Activated naive CD8-positive, alpha-beta T cell (primary cell): ENCODE data around the gene ARID5B.

ENCODE experiments used
- H3K27ac Mint-ChIP-seq: one replicate; pipeline ENCODE4 v1.8.0; 2021; ENCODE audit warnings: mixed read lengths
- H3K27me3 Mint-ChIP-seq: one replicate; pipeline ENCODE4 v1.8.0; 2021; ENCODE audit warnings: mixed read lengths
- H3K36me3 Mint-ChIP-seq: one replicate; pipeline ENCODE4 v1.8.0; 2021; ENCODE audit warnings: mixed read lengths
- H3K4me1 Mint-ChIP-seq: one replicate; pipeline ENCODE4 v1.8.0; 2021; ENCODE audit warnings: low read depth, mixed read lengths
- H3K4me3 Mint-ChIP-seq: one replicate; pipeline ENCODE4 v1.8.0; 2021; ENCODE audit warnings: mild to moderate bottlenecking, mixed read lengths
- H3K9me3 Mint-ChIP-seq: one replicate; pipeline ENCODE4 v1.8.0; 2021; ENCODE audit warnings: low read depth, mixed read lengths

Gene ARID5B

DNA sequence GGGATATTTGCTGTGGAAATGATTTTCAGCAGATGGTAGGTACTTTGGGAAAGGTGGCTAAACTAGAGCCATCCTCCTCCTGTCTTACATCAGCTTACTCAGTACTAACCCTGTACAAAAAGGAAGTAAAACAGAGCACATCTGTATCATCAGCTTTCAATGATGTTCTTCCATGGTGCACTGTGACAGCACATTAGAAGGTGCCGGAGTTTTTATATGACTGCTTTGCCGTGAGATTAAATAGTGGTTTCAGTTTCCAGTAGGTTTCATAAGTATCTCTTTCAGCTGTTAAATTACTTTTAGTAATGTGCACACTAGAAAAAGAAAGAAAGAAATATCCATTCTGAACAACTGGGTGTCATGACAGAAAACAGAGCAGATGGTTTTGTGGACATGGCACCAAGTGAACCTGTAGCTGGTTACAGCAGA lies 86.5 kb downstream of the ARID5B start:
- Mint-ChIP-seq H3K36me3 (peaks cover 9% of the 10 kb centered on the region), H3K4me3 (peak overlapping the region; percentile 66), H3K27ac (peak overlapping the region; percentile 97)

DNA sequence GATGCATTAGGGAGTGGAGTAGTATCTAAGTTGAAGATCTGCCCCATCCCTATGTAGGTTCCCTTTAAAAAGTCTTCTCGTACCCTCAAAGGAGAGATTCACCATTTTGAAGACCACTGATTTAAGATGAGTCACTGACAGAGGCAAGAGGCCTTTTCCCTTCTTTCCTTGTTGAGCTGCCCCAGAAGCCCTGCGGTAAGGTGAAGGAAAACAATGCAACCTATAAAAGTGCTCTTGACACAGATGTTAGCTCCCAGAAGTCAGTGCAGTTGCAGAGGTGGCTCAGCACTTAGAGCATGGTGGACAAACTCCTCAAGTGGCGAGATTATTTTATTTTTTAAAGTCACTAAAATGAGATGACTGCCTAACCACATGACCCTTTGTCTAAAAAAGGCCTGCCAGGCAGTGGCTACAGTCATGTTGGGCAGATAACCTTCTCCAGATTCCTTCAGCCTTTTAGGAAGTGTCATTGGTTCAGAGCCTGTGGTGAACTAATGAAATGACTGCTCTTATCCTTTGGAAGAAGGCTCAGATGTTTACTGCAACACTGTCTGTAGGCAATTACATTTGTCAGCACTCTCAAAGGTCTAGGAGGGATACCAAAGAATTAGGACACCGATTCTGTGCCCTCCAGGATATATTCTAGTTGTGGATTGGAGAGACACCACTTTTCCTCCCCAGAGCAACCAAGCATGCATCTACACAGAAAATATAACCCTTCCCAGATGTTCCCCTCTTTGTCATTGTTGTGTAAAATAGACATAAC lies 88.7 kb downstream of the ARID5B start:
- Mint-ChIP-seq H3K4me1 (peaks cover 72% of the 10 kb centered on the region), H3K9me3 (no peaks in the 10 kb centered on the region), H3K27me3 (no peaks in the 10 kb centered on the region), H3K4me3 (no peak overlapping the region), H3K27ac (peak overlapping the region; percentile 56), H3K36me3 (peaks cover 12% of the 10 kb centered on the region)

More for the DNA sequence above, 86.5 kb downstream of the ARID5B start:
- peaks cover 69% of the 10 kb centered on the region for H3K4me1 Mint-ChIP-seq
- no peaks in the 10 kb centered on the region for H3K27me3 Mint-ChIP-seq
- no peaks in the 10 kb centered on the region for H3K9me3 Mint-ChIP-seq

DNA sequence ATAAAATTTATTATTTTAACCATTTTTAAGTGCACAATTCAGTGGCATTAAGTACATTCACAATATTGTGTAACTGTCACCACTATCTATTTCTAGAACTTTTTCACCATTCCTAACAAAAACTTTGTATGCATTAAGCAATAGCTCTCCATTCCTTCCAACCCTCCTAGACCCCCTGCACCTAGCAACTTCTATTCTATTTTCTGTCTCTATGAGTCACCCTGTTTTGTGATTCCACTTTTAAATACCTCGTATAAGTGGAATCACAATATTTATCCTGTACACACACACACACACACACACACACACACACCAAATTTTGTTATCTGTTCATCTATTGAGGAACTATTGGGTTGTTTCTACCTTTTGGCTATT lies 89.2 kb downstream of the ARID5B start:
- H3K4me3 Mint-ChIP-seq = no peak overlapping the region
- peak overlapping the region; percentile 75 for H3K27ac Mint-ChIP-seq
- H3K27me3 Mint-ChIP-seq = no peaks in the 10 kb centered on the region
- H3K9me3 Mint-ChIP-seq = no peaks in the 10 kb centered on the region
- H3K36me3 Mint-ChIP-seq = peaks cover 17% of the 10 kb centered on the region
- peaks cover 68% of the 10 kb centered on the region for H3K4me1 Mint-ChIP-seq

DNA sequence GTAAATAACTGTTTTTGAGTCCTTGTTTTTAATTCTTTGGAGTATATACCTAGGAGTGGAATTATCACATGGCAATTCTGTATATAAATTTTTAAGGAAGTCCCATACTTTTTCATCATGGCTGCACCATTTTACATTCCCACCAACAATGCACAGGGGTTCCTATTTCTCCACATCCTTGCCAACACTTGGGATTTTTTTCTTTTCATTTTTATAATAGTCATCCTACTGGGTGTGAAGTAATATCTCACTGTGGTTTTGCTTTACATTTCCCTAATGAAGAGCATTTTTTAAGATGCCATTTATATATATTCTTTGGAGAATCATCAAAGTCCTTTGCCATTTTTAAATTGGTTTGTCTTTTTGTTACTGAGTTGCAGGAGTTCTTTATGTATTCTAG lies 89.7 kb downstream of the ARID5B start:
- Mint-ChIP-seq H3K9me3 (no peaks in the 10 kb centered on the region), H3K27me3 (no peaks in the 10 kb centered on the region), H3K4me1 (peaks cover 67% of the 10 kb centered on the region), H3K36me3 (peaks cover 18% of the 10 kb centered on the region), H3K27ac (peak overlapping the region; percentile 70), H3K4me3 (no peak overlapping the region)

GRCh38 chr10:61992059-61992460 lies 90.6 kb downstream of the ARID5B start:
- H3K4me3 Mint-ChIP-seq = peak overlapping the region; percentile 39
- H3K9me3 Mint-ChIP-seq = no peaks in the 10 kb centered on the region
- H3K36me3 Mint-ChIP-seq = peaks cover 18% of the 10 kb centered on the region
- H3K27me3 Mint-ChIP-seq = no peaks in the 10 kb centered on the region
- H3K27ac Mint-ChIP-seq = peak overlapping the region; percentile 98
- peaks cover 61% of the 10 kb centered on the region for H3K4me1 Mint-ChIP-seq

GRCh38 chr10:61992671-61993668 lies 91.5 kb downstream of the ARID5B start:
- Mint-ChIP-seq H3K27ac (peak overlapping the region; percentile 98), H3K27me3 (no peaks in the 10 kb centered on the region), H3K36me3 (peaks cover 20% of the 10 kb centered on the region), H3K4me3 (peak overlapping the region; percentile 77), H3K9me3 (no peaks in the 10 kb centered on the region), H3K4me1 (peaks cover 51% of the 10 kb centered on the region)

DNA sequence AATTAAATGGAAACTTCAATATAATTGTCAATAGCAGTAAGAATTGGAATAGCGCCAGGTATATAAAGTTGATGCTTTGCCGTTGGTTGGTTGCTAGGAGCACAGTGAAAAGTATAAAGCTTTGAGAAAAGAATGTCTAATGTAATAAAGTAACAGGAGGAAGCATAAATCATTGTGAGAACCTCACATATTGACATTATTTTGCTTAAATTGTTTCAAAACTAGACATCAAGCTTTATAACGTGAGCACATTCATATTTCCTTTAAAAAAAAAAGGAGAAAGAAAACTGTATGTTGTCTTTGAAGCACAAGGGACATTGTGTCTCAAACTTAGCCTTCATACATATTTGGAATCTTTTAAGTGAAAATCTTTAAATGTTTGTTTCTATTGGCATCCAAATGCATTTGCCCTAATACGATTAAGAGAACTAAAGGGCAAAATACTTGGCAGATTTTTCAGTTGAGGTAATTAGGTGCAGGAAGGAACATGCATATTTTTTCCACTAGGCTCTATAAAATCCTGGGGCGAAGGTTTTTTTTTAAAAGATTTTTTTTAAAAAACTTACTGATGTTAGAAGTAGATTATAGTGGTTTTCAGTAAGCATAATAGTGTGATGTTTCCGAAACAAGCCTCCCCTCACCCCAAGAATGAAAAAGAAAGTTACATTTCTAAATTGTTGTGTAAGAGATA lies 92.4 kb downstream of the ARID5B start:
- peaks cover 29% of the 10 kb centered on the region for H3K36me3 Mint-ChIP-seq
- peaks cover 44% of the 10 kb centered on the region for H3K4me1 Mint-ChIP-seq

GRCh38 chr10:61994405-61995219 lies 93.1 kb downstream of the ARID5B start:
- H3K36me3 Mint-ChIP-seq = peaks cover 33% of the 10 kb centered on the region
- no peaks in the 10 kb centered on the region for H3K9me3 Mint-ChIP-seq
- peaks cover 44% of the 10 kb centered on the region for H3K4me1 Mint-ChIP-seq
- H3K27me3 Mint-ChIP-seq = no peaks in the 10 kb centered on the region
- H3K27ac Mint-ChIP-seq = peak overlapping the region; percentile 42
- H3K4me3 Mint-ChIP-seq = no peak overlapping the region

More for the DNA sequence above, 92.4 kb downstream of the ARID5B start:
- Mint-ChIP-seq H3K9me3 (no peaks in the 10 kb centered on the region), H3K4me3 (peak overlapping the region; percentile 77), H3K27me3 (no peaks in the 10 kb centered on the region), H3K27ac (peak overlapping the region; percentile 98)

GRCh38 chr10:61995220-61995503 lies 93.7 kb downstream of the ARID5B start:
- H3K4me1 Mint-ChIP-seq = peaks cover 41% of the 10 kb centered on the region
- no peak overlapping the region for H3K4me3 Mint-ChIP-seq

GRCh38 chr10:61998937-61999336 lies 97.4 kb downstream of the ARID5B start:
- peak overlapping the region; percentile 16 for H3K27ac Mint-ChIP-seq
- H3K4me3 Mint-ChIP-seq = no peak overlapping the region
- no peaks in the 10 kb centered on the region for H3K27me3 Mint-ChIP-seq
- peaks cover 28% of the 10 kb centered on the region for H3K4me1 Mint-ChIP-seq
- peaks cover 52% of the 10 kb centered on the region for H3K36me3 Mint-ChIP-seq
- H3K9me3 Mint-ChIP-seq = no peaks in the 10 kb centered on the region

More at GRCh38 chr10:61995220-61995503, 93.7 kb downstream of the ARID5B start:
- H3K36me3 Mint-ChIP-seq = peaks cover 36% of the 10 kb centered on the region
- H3K27me3 Mint-ChIP-seq = no peaks in the 10 kb centered on the region
- no peak overlapping the region for H3K27ac Mint-ChIP-seq
- H3K9me3 Mint-ChIP-seq = no peaks in the 10 kb centered on the region

DNA sequence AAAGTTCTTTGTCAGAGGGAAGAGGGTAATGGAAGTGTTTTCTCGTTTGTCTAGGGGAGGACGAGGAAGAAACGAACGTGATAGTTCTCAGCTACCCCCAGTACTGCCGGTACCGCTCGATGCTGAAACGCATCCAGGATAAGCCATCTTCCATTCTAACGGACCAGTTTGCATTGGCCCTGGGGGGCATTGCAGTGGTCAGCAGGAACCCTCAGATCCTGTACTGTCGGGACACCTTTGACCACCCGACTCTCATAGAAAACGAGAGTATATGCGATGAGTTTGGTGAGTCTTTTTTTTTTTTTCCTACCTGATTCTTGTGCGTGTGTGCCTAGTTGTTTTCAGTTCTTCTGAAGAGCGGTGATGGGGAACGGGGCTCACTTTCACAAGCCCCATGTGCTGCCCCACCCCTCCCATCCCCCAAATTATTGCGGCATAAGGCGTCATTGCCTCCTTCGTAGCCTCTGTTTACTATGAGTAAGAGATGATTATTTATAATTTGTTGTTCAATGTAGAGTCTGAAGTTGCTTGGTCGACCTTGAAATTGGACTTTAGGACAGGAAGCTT lies 98.6 kb downstream of the ARID5B start:
- Mint-ChIP-seq H3K27me3 (no peaks in the 10 kb centered on the region), H3K4me3 (no peak overlapping the region), H3K9me3 (no peaks in the 10 kb centered on the region), H3K36me3 (peaks cover 61% of the 10 kb centered on the region), H3K27ac (peak overlapping the region; percentile 58), H3K4me1 (peaks cover 30% of the 10 kb centered on the region)

DNA sequence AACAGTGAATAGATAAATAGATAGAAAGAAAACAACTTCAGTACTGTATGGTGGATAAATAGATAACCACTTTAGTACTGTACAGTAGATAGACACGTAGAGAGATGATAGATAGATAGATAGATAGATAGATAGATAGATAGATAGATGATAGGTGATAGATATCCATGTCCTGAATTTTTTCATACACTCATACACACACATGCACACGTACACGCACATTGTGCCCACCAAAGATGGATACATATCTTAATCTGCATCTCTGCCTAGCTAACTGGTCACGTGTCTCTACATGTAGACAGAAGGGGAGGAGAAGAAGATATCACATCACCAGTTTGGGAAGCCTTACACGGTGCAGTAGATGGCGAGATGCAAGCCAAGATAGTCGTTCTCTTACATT lies 99.2 kb downstream of the ARID5B start:
- no peak overlapping the region for H3K4me3 Mint-ChIP-seq
- H3K36me3 Mint-ChIP-seq = peaks cover 62% of the 10 kb centered on the region
- H3K4me1 Mint-ChIP-seq = peaks cover 28% of the 10 kb centered on the region

DNA sequence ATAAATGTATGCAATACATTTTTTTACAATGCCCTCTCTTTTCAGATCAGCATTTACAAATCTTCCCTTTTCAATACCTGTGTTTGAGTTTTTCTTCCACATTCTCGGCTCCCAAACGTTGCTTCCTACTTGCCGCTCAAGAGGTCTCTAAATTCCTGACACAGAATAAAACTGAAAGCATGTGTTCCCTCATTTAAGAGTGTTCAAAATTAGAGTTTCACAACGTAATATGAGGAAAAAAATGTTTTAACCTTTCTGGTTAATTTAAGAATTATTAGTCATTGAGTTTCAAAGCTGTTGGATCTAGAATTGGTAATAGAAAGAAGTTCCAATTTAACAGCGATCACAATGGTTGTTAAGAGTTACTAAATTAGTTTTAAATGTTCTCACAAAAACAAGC lies 100.4 kb downstream of the ARID5B start:
- Mint-ChIP-seq H3K36me3 (peaks cover 68% of the 10 kb centered on the region), H3K4me1 (peaks cover 28% of the 10 kb centered on the region), H3K27ac (peak overlapping the region; percentile 51), H3K9me3 (no peaks in the 10 kb centered on the region), H3K27me3 (no peaks in the 10 kb centered on the region), H3K4me3 (no peak overlapping the region)

More for the DNA sequence above, 99.2 kb downstream of the ARID5B start:
- H3K27ac Mint-ChIP-seq = peak overlapping the region; percentile 75
- H3K27me3 Mint-ChIP-seq = no peaks in the 10 kb centered on the region
- H3K9me3 Mint-ChIP-seq = no peaks in the 10 kb centered on the region

GRCh38 chr10:62002753-62003152 lies 101.3 kb downstream of the ARID5B start:
- no peak overlapping the region for H3K4me3 Mint-ChIP-seq
- H3K27me3 Mint-ChIP-seq = no peaks in the 10 kb centered on the region
- peaks cover 32% of the 10 kb centered on the region for H3K4me1 Mint-ChIP-seq
- H3K36me3 Mint-ChIP-seq = peaks cover 68% of the 10 kb centered on the region
- H3K27ac Mint-ChIP-seq = no peak overlapping the region
- no peaks in the 10 kb centered on the region for H3K9me3 Mint-ChIP-seq
